ENCODE measurements around the gene TPTE.
"Not testable (repeated sequence)": the region's sequence is repeated elsewhere in the genome, so short reads cannot be mapped to it uniquely, and the experiment has no call there.

The TPTE gene

GRCh38 chr21:10521091-10521598, at the start of gene TPTE:
Gene TPTE (plus strand): TSS chr21:10521583. CDS start chr21:10538724, 17,141 bp downstream.
- no peak for DNase-seq (ENCODE audit: low read depth)

GRCh38 chr21:10471999-10472398, 49.4 kb upstream of the TPTE start:
- DNase-seq (ENCODE audit: low read depth) = not testable (repeated sequence)

- not testable (repeated sequence) for DNase-seq (ENCODE audit: low read depth)
These were observed 43.6 kb upstream of the TPTE start for GRCh38 chr21:10477794-10478193.

GRCh38 chr21:10479875-10480274, 41.5 kb upstream of the TPTE start:
- DNase-seq (ENCODE audit: low read depth) = not testable (repeated sequence)

- DNase-seq (ENCODE audit: low read depth) = not testable (repeated sequence)
These were observed 36.5 kb upstream of the TPTE start for GRCh38 chr21:10484864-10485263.

GRCh38 chr21:10490453-10490852, 30.9 kb upstream of the TPTE start:
- DNase-seq (ENCODE audit: low read depth) = not testable (repeated sequence)

GRCh38 chr21:10511116-10511515, 10.3 kb upstream of the TPTE start:
- DNase-seq (ENCODE audit: low read depth) = no peak

- DNase-seq (ENCODE audit: low read depth) = not testable (repeated sequence)
These were observed 4.5 kb upstream of the TPTE start for GRCh38 chr21:10516889-10517288.

GRCh38 chr21:10517904-10518303, 3.5 kb upstream of the TPTE start:
- not testable (repeated sequence) for DNase-seq (ENCODE audit: low read depth)

GRCh38 chr21:10521835-10522500, 585 bp downstream of the TPTE start:
- not testable (repeated sequence) for DNase-seq (ENCODE audit: low read depth)

GRCh38 chr21:10539956-10540355, 18.6 kb downstream of the TPTE start:
- DNase-seq (ENCODE audit: low read depth) = no peak

GRCh38 chr21:10544376-10544775, 23.0 kb downstream of the TPTE start:
- DNase-seq (ENCODE audit: low read depth) = not testable (repeated sequence)

GRCh38 chr21:10547868-10548267, 26.5 kb downstream of the TPTE start:
- not testable (repeated sequence) for DNase-seq (ENCODE audit: low read depth)

GRCh38 chr21:10548331-10548954, 27.1 kb downstream of the TPTE start:
- DNase-seq (ENCODE audit: low read depth) = not testable (repeated sequence)

- DNase-seq (ENCODE audit: low read depth) = not testable (repeated sequence)
These were observed 49.4 kb downstream of the TPTE start for GRCh38 chr21:10570803-10571202.

GRCh38 chr21:10574531-10575310, 53.3 kb downstream of the TPTE start:
- DNase-seq (ENCODE audit: low read depth) = not testable (repeated sequence)

GRCh38 chr21:10575311-10575667, 53.9 kb downstream of the TPTE start:
- DNase-seq (ENCODE audit: low read depth) = no peak

GRCh38 chr21:10578910-10579309, 57.5 kb downstream of the TPTE start:
- not testable (repeated sequence) for DNase-seq (ENCODE audit: low read depth)

- DNase-seq (ENCODE audit: low read depth) = not testable (repeated sequence)
These were observed 67.7 kb downstream of the TPTE start for GRCh38 chr21:10589115-10589514.

- DNase-seq (ENCODE audit: low read depth) = not testable (repeated sequence)
These were observed 85.7 kb downstream of the TPTE start for GRCh38 chr21:10607074-10607473.

- not testable (repeated sequence) for DNase-seq (ENCODE audit: low read depth)
These were observed 92.9 kb downstream of the TPTE start for GRCh38 chr21:10614285-10614684.

- DNase-seq (ENCODE audit: low read depth) = not testable (repeated sequence)
These were observed 94.7 kb downstream of the TPTE start for GRCh38 chr21:10616061-10616460.

GRCh38 chr21:10616535-10616934, 95.2 kb downstream of the TPTE start:
- no peak for DNase-seq (ENCODE audit: low read depth)
